K562 (cell line): Measurements from ENCODE around the gene SPAG7. TPM values are rescaled to one million over a fixed set of nuclear protein-coding genes. Genes with fewer than 3 reads are reported as not detected.

Source experiments
- ATAC-seq: fragments of 200-7000 bp; cut with Tn5 transposase; 3 replicates; pipeline ENCODE4 v1.9.1; 2020; ENCODE audit warnings: moderate library complexity
- BruUV-seq: library from RNA; stranded (reverse); fragments of 400-500 nt; replicated peaks from 2 replicates; lab custom pipeline; 2021; lab: Mats Ljungman, UMichigan
- CTCF ChIA-PET: fragments of 300-600 bp; formaldehyde crosslinking; extraction: SDS; loops from one replicate; lab custom pipeline; 2021; ENCODE audit warnings: low intra/inter-chr PET ratio; lab: Yijun Ruan, JAX
- POLR2A ChIA-PET: fragments of 300-600, 350-650 bp; sonication (Branson Sonifier 250); formaldehyde crosslinking; extraction: SDS; loops from one replicate; lab custom pipeline; 2021; ENCODE audit warnings: antibody characterized with exemption, inconsistent platforms; lab: Yijun Ruan, JAX
- DNase-seq, 4 experiments: peaks; one replicate each; pipeline versions ENCODE4 v3.0.0 to v3.0.0-alpha.2; 2011 to 2018; ENCODE audit warnings: low spot score in 3 of 4, mixed read lengths in 3 of 4; ENCODE audit errors: extremely low read depth in 1 of 4
- FAIRE-seq: peaks from 2 replicates; lab custom pipeline; 2011; peaks lifted over from hg19 to GRCh38; lab: Jason Lieb, UNC
- H2AFZ ChIP-seq: 2 replicates; pipeline ENCODE4 v1.6.0; 2011; ENCODE audit warnings: low read depth, low read length, control low read depth, inconsistent platforms
- H3K27ac ChIP-seq: fragments of 200-600 bp; 3 replicates; pipeline ENCODE4 v1.8.0; 2011; ENCODE audit warnings: low read depth, mild to moderate bottlenecking, control low read depth, inconsistent platforms, low read length, moderate library complexity, mixed read lengths; ENCODE audit errors: extremely low read depth
- H3K27me3 ChIP-seq, 2 experiments: fragments of 300-600 bp in 1 of 2; 2 replicates in 1 of 2; 3 replicates in 1 of 2; pipeline versions ENCODE4 v1.6.0 to v1.8.0; 2011; ENCODE audit warnings: inconsistent platforms in 2 of 2, low read length in 2 of 2, mild to moderate bottlenecking in 1 of 2, mixed read lengths in 1 of 2, moderate library complexity in 1 of 2; ENCODE audit not compliant: control insufficient read depth in 2 of 2, insufficient read depth in 2 of 2
- H3K36me3 ChIP-seq: fragments of 300-600 bp; 3 replicates; pipeline ENCODE4 v1.8.0; 2011; ENCODE audit warnings: mild to moderate bottlenecking, low read length, inconsistent platforms; ENCODE audit not compliant: control insufficient read depth, insufficient read depth
- H3K4me1 ChIP-seq, 2 experiments: fragments of 200-600 bp in 1 of 2; replicated peaks in 1 of 2; 2 replicates in 1 of 2; 3 replicates in 1 of 2; pipeline versions ENCODE4 v1.5.1 to v1.8.0; 2011; ENCODE audit warnings: inconsistent platforms in 2 of 2, low read length in 2 of 2, mild to moderate bottlenecking in 1 of 2, mixed read lengths in 1 of 2, moderate library complexity in 1 of 2; ENCODE audit not compliant: control insufficient read depth in 2 of 2, insufficient read depth in 2 of 2
- H3K4me2 ChIP-seq: 2 replicates; pipeline ENCODE4 v1.6.1; 2011; ENCODE audit warnings: low read length, control low read depth, inconsistent platforms, mixed read lengths; ENCODE audit not compliant: insufficient read depth
- H3K4me3 ChIP-seq: fragments of 200-600 bp; sonication (generic), shearing (Covaris generic); 2 replicates; pipeline ENCODE4 v1.5.1; 2016; ENCODE audit warnings: control low read depth, inconsistent platforms
- H3K79me2 ChIP-seq: fragments of 200-600 bp; 3 replicates; pipeline ENCODE4 v1.8.0; 2011; ENCODE audit warnings: low read length, inconsistent platforms; ENCODE audit not compliant: control insufficient read depth, insufficient read depth
- H3K9ac ChIP-seq, 2 experiments: 2 replicates each; pipeline versions ENCODE4 v1.6.0 to v1.6.1; 2011; ENCODE audit warnings: low read depth in 2 of 2, low read length in 2 of 2, control low read depth in 1 of 2, inconsistent platforms in 1 of 2, mild to moderate bottlenecking in 1 of 2, mixed read lengths in 1 of 2; ENCODE audit not compliant: insufficient read depth in 1 of 2
- H3K9me1 ChIP-seq: one replicate; pipeline ENCODE4 v1.6.0; 2011; ENCODE audit warnings: inconsistent platforms, mild to moderate bottlenecking, low read length, moderate library complexity; ENCODE audit not compliant: control insufficient read depth, insufficient read depth
- H3K9me3 ChIP-seq: replicated peaks from 2 replicates; pipeline ENCODE4 v1.5.1; 2011; ENCODE audit warnings: low read depth, low read length, inconsistent platforms; ENCODE audit not compliant: control insufficient read depth, insufficient read depth
- H4K20me1 ChIP-seq: replicated peaks from 2 replicates; pipeline ENCODE4 v1.6.1; 2011; ENCODE audit warnings: low read length, inconsistent platforms, mixed read lengths; ENCODE audit not compliant: control insufficient read depth, insufficient read depth
- GATA2 ChIP-seq: sonication (generic); formaldehyde crosslinking; IDR thresholded peaks from 2 replicates; pipeline ENCODE4 v1.4.0; 2020; ENCODE audit warnings: mild to moderate bottlenecking, missing genetic modification reagents
- HNRNPK ChIP-seq: fragments of 200-400 bp; formaldehyde crosslinking; IDR thresholded peaks from one replicate; pipeline ENCODE4 v1.6.1; 2018; ENCODE audit warnings: mild to moderate bottlenecking, low read depth, low read length; ENCODE audit not compliant: poor library complexity, severe bottlenecking
- ILK ChIP-seq: fragments of 450-650 bp; IDR thresholded peaks from 2 replicates; pipeline ENCODE4 v1.6.1; 2016; ENCODE audit warnings: missing genetic modification characterization, low read depth, mild to moderate bottlenecking, missing compliant biosample characterization, moderate library complexity, borderline replicate concordance
- IRF2 ChIP-seq: sonication (generic); formaldehyde crosslinking; IDR thresholded peaks from 2 replicates; pipeline ENCODE4 v1.8.1; 2022; ENCODE audit warnings: mild to moderate bottlenecking, missing genetic modification reagents
- MCM3 ChIP-seq: fragments of 450-650 bp; IDR thresholded peaks from 2 replicates; pipeline ENCODE4 v1.6.1; 2016
- POLR3A ChIP-seq: IDR thresholded peaks from 2 replicates; pipeline ENCODE4 v1.6.1; 2011; ENCODE audit warnings: borderline replicate concordance, mild to moderate bottlenecking, moderate library complexity; ENCODE audit not compliant: insufficient read length, insufficient read depth; ENCODE audit errors: extremely low read depth
- POLR3G ChIP-seq: IDR thresholded peaks from 2 replicates; pipeline ENCODE4 v1.6.1; 2011; ENCODE audit not compliant: insufficient read length, insufficient replicate concordance; ENCODE audit errors: extremely low read depth
- RAD21 ChIP-seq, 2 experiments: fragments of 250-450 bp in 1 of 2; fragments of 450-650 bp in 1 of 2; sonication (Bioruptor Pico) in 1 of 2; formaldehyde crosslinking in 1 of 2; IDR thresholded peaks in 1 of 2; conservative IDR thresholded peaks in 1 of 2; 2 replicates each; pipeline versions ENCODE4 v1.4.0 to v1.8.0; 2020 to 2022; ENCODE audit warnings: mild to moderate bottlenecking in 2 of 2, moderate library complexity in 1 of 2
- REST ChIP-seq, 2 experiments: fragments of 450-650 bp; formaldehyde crosslinking in 1 of 2; IDR thresholded peaks; 2 replicates each; pipeline versions ENCODE4 v1.4.0 to v1.6.1; 2014 to 2020; ENCODE audit warnings: mild to moderate bottlenecking in 2 of 2, borderline replicate concordance in 1 of 2, low read depth in 1 of 2
- SMAD1 ChIP-seq: fragments of 150-350 bp; IDR thresholded peaks from 2 replicates; pipeline ENCODE4 v1.6.1; 2014; ENCODE audit warnings: low read length, low read depth; ENCODE audit not compliant: partially characterized antibody
- USF1 ChIP-seq: sonication (generic); formaldehyde crosslinking; IDR thresholded peaks from 2 replicates; pipeline ENCODE4 v1.9.0; 2022; ENCODE audit warnings: mild to moderate bottlenecking, missing genetic modification reagents
- ZNF224 ChIP-seq: sonication (generic); formaldehyde crosslinking; IDR thresholded peaks from 2 replicates; pipeline ENCODE4 v1.8.0; 2022; ENCODE audit warnings: mild to moderate bottlenecking, missing genetic modification reagents
- WGBS: fragments of 100-300 bp; shearing (Covaris generic); methylation state at CpG from one replicate; pipeline ENCODE4 v1.1.6; 2016; ENCODE audit warnings: low coverage, mixed read lengths; ENCODE audit not compliant: insufficient coverage; ENCODE audit errors: missing lambda C conversion rate; 5-methylcytosine and 5-hydroxymethylcytosine counted together
- in situ Hi-C: fragments of 300-500 bp; cut with MboI; formaldehyde crosslinking; loops from 4 replicates; pipeline ENCODE4 v1.15.0; 2018; ENCODE audit warnings: inconsistent platforms, mixed read lengths
- intact Hi-C: fragments of 100-400 bp; cut with micrococcal nuclease; formaldehyde crosslinking; loops from 2 replicates; pipeline ENCODE4 v1.14.2; 2022
- polyA plus RNA-seq, 8 experiments: library from polyadenylated mRNA; depleted of rRNA in 4 of 8; stranded (reverse) in 5 of 8; unstranded in 3 of 8; fragments of >200 nt; fragmentation: Nextera tagmentation in 2 of 8; fragmentation: Illumina TruSeq in 1 of 8; extraction: Ambion mirVana in 2 of 8; extraction: Trizol in 1 of 8; gene quantifications; 2 replicates each; pipeline versions ENCODE4 v1.2.1 to v1.2.3, GENCODE V29; 2011 to 2014; ENCODE audit warnings: inconsistent platforms in 1 of 8, missing spikeins in 1 of 8
- total RNA-seq, 7 experiments: library from RNA; depleted of rRNA in 6 of 7; stranded (reverse); fragments of >200 nt in 6 of 7; fragmentation: Illumina TruSeq in 2 of 7; extraction: Trizol in 2 of 7; gene quantifications; 2 replicates each; pipeline versions ENCODE4 v1.2.1 to v1.2.3, GENCODE V29; 2011 to 2021; ENCODE audit warnings: low replicate concordance in 1 of 7

SPAG7 gene
- total and polyA plus RNA-seq, 9 of the 15 experiments (the other 6 are each of a cell fraction or from before 2014, with no cell fraction given) = 5.6 to 53.5 (median 36.3) TPM

GRCh38 chr17:4980644-4981216 lies 13.1 kb upstream of the SPAG7 start:
- Histone ChIP-seq H3K9me1 (no peaks in the 10 kb centered on the region), H3K9me3 (no peaks in the 10 kb centered on the region), H4K20me1 (0 out of 2 replicates have a peak, but pooled peaks cover 6% of the 10 kb centered on the region), H3K27me3 (no peaks in the 10 kb centered on the region), H2AFZ (no peak overlapping the region), H3K9ac (no peak overlapping the region), H3K36me3 (peaks cover 68% of the 10 kb centered on the region), H3K4me2 (no peak overlapping the region), H3K4me3 (no peak overlapping the region), H3K79me2 (peaks cover 1% of the 10 kb centered on the region; the same call in 2 of the 3 replicates), H3K27ac (no peak overlapping the region), H3K4me1 (peaks cover 0 to 6% of the 10 kb centered on the region in 2 experiments; a peak in 1 of 5 replicates)
- ChIA-PET POLR2A (interaction anchor here (0.8 to 1.3 kb wide), 3 partner anchors 12 to 19 kb away, joined by 3 to 9 read pairs (median 5); partner anchors contain the start of gene SPAG7), CTCF (interaction anchor here (1.0 to 2.3 kb wide), 2 partner anchors 78 to 81 kb away, joined by 3 to 16 read pairs; no protein-coding TSS in a partner anchor)
- in situ Hi-C loops = no loop called here
- DNase-seq (peak; percentile 60 to 66 (median 66)), FAIRE-seq (peak; percentile 56), ATAC-seq (peak; percentile 90)
- BruUV-seq = no TSS peak
- 22% methylated on average over 4 of the region's 6 CpGs for WGBS
- intact Hi-C loops = loop anchor here (1.0 kb wide), 1 partner anchor 82 kb away; no protein-coding TSS in a partner anchor
- TF ChIP-seq MCM3 = no peak
- no peak for TF ChIP-seq POLR3G
- no peak for TF ChIP-seq ILK (tag)
- no peak for TF ChIP-seq SMAD1
- TF ChIP-seq REST (IDR thresholded peaks at IDR 0.05; ENCODE audit: borderline replicate concordance) = peak; percentile 41; the same call in 1 of the 2 replicates
- no peak for TF ChIP-seq REST (CRISPR knock-in tag; IDR thresholded peaks at IDR 0.05; ENCODE audit: low read depth)
- TF ChIP-seq GATA2 (CRISPR knock-in tag) = no peak
- no peak for TF ChIP-seq ZNF224 (CRISPR knock-in tag)
- TF ChIP-seq IRF2 (CRISPR knock-in tag) = no peak
- TF ChIP-seq USF1 (CRISPR knock-in tag) = no peak
- no peak for TF ChIP-seq POLR3A
- peak in 1 of 2 experiments; percentile 52; a peak in 2 of 4 replicates for TF ChIP-seq RAD21 (CRISPR knock-in tag; conservative IDR thresholded peaks at IDR 0.05 in 1 of 2, IDR thresholded peaks at IDR 0.05 in 1 of 2)
- peak; percentile 86 for TF ChIP-seq HNRNPK
